ENCODE results near the gene PCDH9. TPM values are rescaled to one million over a fixed set of nuclear protein-coding genes. Genes with fewer than 3 reads are reported as not detected.

Gene PCDH9
- total RNA-seq, 1 donor from 2014 or later = 1.9 TPM

- Mint-ChIP-seq H3K4me1 (ENCODE audit: unreplicated experiment) (no peaks in the 10 kb centered on the region), H3K9me3 (ENCODE audit: unreplicated experiment) (no peaks in the 10 kb centered on the region), H3K4me3 (ENCODE audit: unreplicated experiment) (no peak overlapping the region), H3K27me3 (ENCODE audit: unreplicated experiment) (no peaks in the 10 kb centered on the region), H3K36me3 (ENCODE audit: low read depth, unreplicated experiment) (no peaks in the 10 kb centered on the region), H3K27ac (ENCODE audit: unreplicated experiment) (no peak overlapping the region)
- no peak for DNase-seq (ENCODE audit: low spot score)
- no peak for TF ChIP-seq CTCF (IDR thresholded peaks at IDR 0.05; ENCODE audit: unreplicated experiment)
Measured at GRCh38 chr13:66344805-66345517, 885.2 kb downstream of the PCDH9 start.

- no peaks in the 10 kb centered on the region for H3K9me3 Mint-ChIP-seq (ENCODE audit: unreplicated experiment)
- DNase-seq (ENCODE audit: low spot score) = no peak
- TF ChIP-seq CTCF (IDR thresholded peaks at IDR 0.05; ENCODE audit: unreplicated experiment) = no peak
- H3K4me1 Mint-ChIP-seq (ENCODE audit: unreplicated experiment) = no peaks in the 10 kb centered on the region
- no peak overlapping the region for H3K4me3 Mint-ChIP-seq (ENCODE audit: unreplicated experiment)
- no peaks in the 10 kb centered on the region for H3K27me3 Mint-ChIP-seq (ENCODE audit: unreplicated experiment)
- no peak overlapping the region for H3K27ac Mint-ChIP-seq (ENCODE audit: unreplicated experiment)
- H3K36me3 Mint-ChIP-seq (ENCODE audit: low read depth, unreplicated experiment) = no peaks in the 10 kb centered on the region
Measured at GRCh38 chr13:66343224-66343828, 886.8 kb downstream of the PCDH9 start.

GRCh38 chr13:66341635-66342377, 888.3 kb downstream of the PCDH9 start:
- Mint-ChIP-seq H3K4me3 (ENCODE audit: unreplicated experiment) (no peak overlapping the region), H3K27me3 (ENCODE audit: unreplicated experiment) (no peaks in the 10 kb centered on the region), H3K9me3 (ENCODE audit: unreplicated experiment) (no peaks in the 10 kb centered on the region), H3K36me3 (ENCODE audit: low read depth, unreplicated experiment) (no peaks in the 10 kb centered on the region), H3K4me1 (ENCODE audit: unreplicated experiment) (no peaks in the 10 kb centered on the region), H3K27ac (ENCODE audit: unreplicated experiment) (no peak overlapping the region)
- DNase-seq (ENCODE audit: low spot score) = no peak
- TF ChIP-seq CTCF (IDR thresholded peaks at IDR 0.05; ENCODE audit: unreplicated experiment) = no peak

- Mint-ChIP-seq H3K9me3 (ENCODE audit: unreplicated experiment) (no peaks in the 10 kb centered on the region), H3K4me1 (ENCODE audit: unreplicated experiment) (no peaks in the 10 kb centered on the region), H3K4me3 (ENCODE audit: unreplicated experiment) (no peak overlapping the region), H3K27ac (ENCODE audit: unreplicated experiment) (no peak overlapping the region), H3K36me3 (ENCODE audit: low read depth, unreplicated experiment) (no peaks in the 10 kb centered on the region), H3K27me3 (ENCODE audit: unreplicated experiment) (no peaks in the 10 kb centered on the region)
- DNase-seq (ENCODE audit: low spot score) = no peak
- TF ChIP-seq CTCF (IDR thresholded peaks at IDR 0.05; ENCODE audit: unreplicated experiment) = no peak
Measured at GRCh38 chr13:66339214-66339613, 890.9 kb downstream of the PCDH9 start.

- no peak overlapping the region for H3K4me3 Mint-ChIP-seq (ENCODE audit: unreplicated experiment)
- H3K9me3 Mint-ChIP-seq (ENCODE audit: unreplicated experiment) = no peaks in the 10 kb centered on the region
- no peak overlapping the region for H3K27ac Mint-ChIP-seq (ENCODE audit: unreplicated experiment)
- H3K36me3 Mint-ChIP-seq (ENCODE audit: low read depth, unreplicated experiment) = no peaks in the 10 kb centered on the region
- no peak for TF ChIP-seq CTCF (IDR thresholded peaks at IDR 0.05; ENCODE audit: unreplicated experiment)
- no peaks in the 10 kb centered on the region for H3K27me3 Mint-ChIP-seq (ENCODE audit: unreplicated experiment)
- no peak for DNase-seq (ENCODE audit: low spot score)
- H3K4me1 Mint-ChIP-seq (ENCODE audit: unreplicated experiment) = no peaks in the 10 kb centered on the region
Measured at GRCh38 chr13:66338542-66338941, 891.6 kb downstream of the PCDH9 start.

All from endothelial cell (in vitro differentiated cells).